GM12864 (cell line): Measurements from ENCODE around the gene STX8.
A peak's percentile ranks its signal among the peaks of the same experiment; 100 is the strongest.
"Not testable (repeated sequence)": the region's sequence is repeated elsewhere in the genome, so short reads cannot be mapped to it uniquely, and the experiment has no call there.

Source experiments
- DNase-seq: peaks from one replicate; pipeline ENCODE4 v3.0.0-alpha.2; 2011; ENCODE audit warnings: low read depth
- H3K4me3 ChIP-seq: 2 replicates; pipeline ENCODE4 v1.5.1; 2011; ENCODE audit warnings: mild to moderate bottlenecking, low read depth, low read length, control low read depth
- CTCF ChIP-seq: IDR thresholded peaks from 2 replicates; pipeline ENCODE4 v1.5.1; 2011; ENCODE audit warnings: low read depth, mild to moderate bottlenecking, moderate library complexity, low read length, control low read depth, inconsistent platforms; ENCODE audit errors: missing control alignments

Gene STX8

GRCh38 chr17:9598661-9599060, 23.0 kb upstream of the STX8 start:
- TF ChIP-seq CTCF: no peak
- DNase-seq: no peak
- no peak overlapping the region for H3K4me3 ChIP-seq

- H3K4me3 ChIP-seq, DNase-seq: not testable (repeated sequence)
These were observed 22.0 kb upstream of the STX8 start for GRCh38 chr17:9597638-9598037.

GRCh38 chr17:9594065-9594464, 18.4 kb upstream of the STX8 start:
- DNase-seq: no peak
- H3K4me3 ChIP-seq: no peak overlapping the region
- no peak for TF ChIP-seq CTCF

GRCh38 chr17:9587969-9588656, 12.5 kb upstream of the STX8 start:
- no peak for TF ChIP-seq CTCF

GRCh38 chr17:9577373-9577709, 1.7 kb upstream of the STX8 start:
- DNase-seq: no peak
- no peak overlapping the region for H3K4me3 ChIP-seq
- TF ChIP-seq CTCF: no peak

More at GRCh38 chr17:9587969-9588656, 12.5 kb upstream of the STX8 start:
- no peak for DNase-seq
- H3K4me3 ChIP-seq: no peak overlapping the region

- TF ChIP-seq CTCF: peak; percentile 66
- peak within 1 kb of the TSS; percentile 93 for H3K4me3 ChIP-seq
These were observed 1.1 kb upstream of the STX8 start, which contains the start of gene CFAP52 for GRCh38 chr17:9576521-9577372. Gene CFAP52 (plus strand): TSS chr17:9576642. CDS start chr17:9576696, 54 bp downstream.

GRCh38 chr17:9571201-9571600, 4.4 kb downstream of the STX8 start:
- no peak for TF ChIP-seq CTCF
- no peak overlapping the region for H3K4me3 ChIP-seq
- DNase-seq: no peak

More at GRCh38 chr17:9576521-9577372, 1.1 kb upstream of the STX8 start, which contains the start of gene CFAP52:
- peak; percentile 27 for DNase-seq
